GM12873 (cell line): Measurements from ENCODE around the gene GPBAR1.

Experiments
- TF ChIP-seq, protein P1 (sequence below): IDR thresholded peaks from 2 replicates; pipeline ENCODE4 v1.5.1; 2012; ENCODE audit warnings: low read depth, mild to moderate bottlenecking, moderate library complexity, low read length, control low read depth; ENCODE audit not compliant: insufficient read depth; ENCODE audit errors: missing control alignments

The GPBAR1 gene

DNA sequence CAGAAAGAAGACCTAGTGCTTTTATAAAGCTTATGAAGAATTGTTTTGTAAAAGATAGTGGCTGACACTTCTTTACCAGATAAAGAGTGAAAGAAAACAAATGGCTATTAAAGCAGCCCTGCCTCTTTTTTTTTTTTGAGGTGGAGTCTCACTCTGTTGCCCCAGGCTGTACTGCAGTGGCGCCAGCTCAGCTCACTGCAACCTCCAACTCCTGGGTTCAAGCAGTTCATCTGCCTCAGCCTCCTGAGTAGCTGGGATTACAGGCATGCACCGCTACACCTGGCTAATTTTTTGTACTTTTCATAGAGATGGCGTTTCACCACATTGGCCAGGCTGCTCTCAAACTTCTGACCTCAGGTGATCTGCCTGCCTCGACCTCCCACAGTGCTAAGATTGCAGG, 31.0 kb upstream of the GPBAR1 start:
- TF ChIP-seq, protein P1, sequence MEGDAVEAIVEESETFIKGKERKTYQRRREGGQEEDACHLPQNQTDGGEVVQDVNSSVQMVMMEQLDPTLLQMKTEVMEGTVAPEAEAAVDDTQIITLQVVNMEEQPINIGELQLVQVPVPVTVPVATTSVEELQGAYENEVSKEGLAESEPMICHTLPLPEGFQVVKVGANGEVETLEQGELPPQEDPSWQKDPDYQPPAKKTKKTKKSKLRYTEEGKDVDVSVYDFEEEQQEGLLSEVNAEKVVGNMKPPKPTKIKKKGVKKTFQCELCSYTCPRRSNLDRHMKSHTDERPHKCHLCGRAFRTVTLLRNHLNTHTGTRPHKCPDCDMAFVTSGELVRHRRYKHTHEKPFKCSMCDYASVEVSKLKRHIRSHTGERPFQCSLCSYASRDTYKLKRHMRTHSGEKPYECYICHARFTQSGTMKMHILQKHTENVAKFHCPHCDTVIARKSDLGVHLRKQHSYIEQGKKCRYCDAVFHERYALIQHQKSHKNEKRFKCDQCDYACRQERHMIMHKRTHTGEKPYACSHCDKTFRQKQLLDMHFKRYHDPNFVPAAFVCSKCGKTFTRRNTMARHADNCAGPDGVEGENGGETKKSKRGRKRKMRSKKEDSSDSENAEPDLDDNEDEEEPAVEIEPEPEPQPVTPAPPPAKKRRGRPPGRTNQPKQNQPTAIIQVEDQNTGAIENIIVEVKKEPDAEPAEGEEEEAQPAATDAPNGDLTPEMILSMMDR, result no peak

DNA sequence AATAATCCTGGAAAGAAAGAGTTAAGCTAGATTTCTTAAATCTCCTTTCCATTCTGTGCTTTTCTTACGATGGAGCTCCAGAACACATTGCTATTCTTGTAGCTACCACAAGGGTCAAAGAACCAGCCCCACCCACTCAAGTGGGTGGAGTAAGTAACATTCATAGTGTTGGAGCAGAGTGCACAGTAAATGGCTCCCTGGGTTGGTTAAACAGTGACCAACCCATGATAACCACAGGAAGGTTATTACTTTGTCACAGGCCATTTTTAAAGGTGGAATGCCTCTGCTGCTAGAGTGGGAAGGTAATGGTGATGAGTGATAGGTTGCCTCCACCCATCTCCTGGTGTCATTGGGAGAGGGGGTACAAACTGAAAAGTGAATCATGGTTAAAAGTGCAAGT, 29.9 kb upstream of the GPBAR1 start:
- TF ChIP-seq, protein P1, result peak; percentile 46

DNA sequence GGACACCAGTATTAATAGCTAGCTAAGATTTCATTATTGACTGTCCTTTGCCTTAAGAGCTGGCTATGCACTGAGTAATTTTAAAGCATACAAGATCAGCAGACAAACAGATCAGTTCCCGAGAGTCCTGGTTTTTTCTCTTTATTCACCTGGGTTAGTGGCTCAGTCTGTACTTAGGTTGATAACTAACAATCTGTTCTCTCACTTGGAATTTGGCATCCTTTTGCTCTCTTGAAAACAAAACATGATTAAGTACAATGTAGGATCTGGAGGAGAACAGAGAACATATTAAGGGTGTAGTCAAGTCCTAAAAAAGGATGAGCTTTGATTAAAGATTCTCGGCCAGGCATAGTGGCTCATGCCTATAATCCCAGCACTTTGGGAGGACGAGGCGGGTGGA, 27.3 kb upstream of the GPBAR1 start:
- TF ChIP-seq, protein P1, result no peak

DNA sequence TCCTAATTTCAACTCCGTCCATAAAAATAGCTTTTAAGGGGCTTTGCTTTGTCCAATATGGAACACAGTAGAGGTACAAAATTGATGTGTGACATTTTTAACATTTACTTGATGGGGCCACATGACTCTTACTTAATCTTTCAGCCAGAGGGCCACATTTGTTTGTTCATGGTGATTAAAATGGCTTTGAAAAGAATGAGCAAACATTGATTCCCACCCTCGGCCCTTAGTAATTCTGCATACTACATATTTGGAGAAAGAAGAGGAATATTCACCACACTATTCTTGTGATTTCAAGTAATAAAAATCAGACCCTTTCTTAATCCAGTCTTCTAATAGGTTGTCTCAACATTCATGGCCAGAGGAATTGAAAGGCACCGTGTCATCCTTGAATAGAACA, 26.3 kb upstream of the GPBAR1 start:
- TF ChIP-seq, protein P1, result no peak

DNA sequence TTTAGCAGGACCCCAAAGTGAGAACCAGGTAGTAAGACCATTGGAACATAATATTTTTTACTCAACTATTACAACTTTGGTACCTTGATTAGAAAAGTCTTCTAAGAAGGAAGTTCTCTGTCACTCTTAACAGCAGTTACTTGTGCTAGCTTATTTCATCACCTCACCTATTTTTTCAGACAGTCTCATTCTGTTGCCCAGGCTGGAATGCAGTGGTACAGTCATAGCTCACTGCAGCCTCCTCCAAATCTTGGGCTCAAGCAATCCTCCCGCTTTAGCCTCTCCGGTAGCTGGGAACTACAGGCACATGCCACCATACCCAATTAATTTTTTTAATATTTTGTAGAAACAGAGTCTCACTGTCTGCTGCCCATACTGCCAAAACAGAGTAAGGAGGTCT, 25.8 kb upstream of the GPBAR1 start:
- TF ChIP-seq, protein P1, result no peak

DNA sequence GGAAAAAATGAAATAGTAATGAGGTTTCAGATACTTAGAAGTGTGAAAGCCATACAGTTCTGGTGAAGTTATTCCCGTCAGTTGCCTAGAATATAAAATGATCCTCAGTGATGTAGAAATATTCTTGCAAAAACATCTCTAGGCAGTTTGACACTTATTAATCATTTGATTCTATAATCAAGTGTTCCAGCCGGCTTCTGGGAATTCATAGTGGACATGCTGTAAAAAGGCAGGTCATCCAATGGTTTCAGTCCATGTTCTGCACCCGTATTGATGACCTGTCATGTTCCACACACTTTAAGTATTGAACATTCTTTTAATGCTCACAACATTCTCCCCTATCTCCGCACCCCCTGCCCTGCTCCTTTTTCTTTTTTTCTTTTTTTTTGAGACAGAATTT, 24.0 kb upstream of the GPBAR1 start:
- TF ChIP-seq, protein P1, result no peak

DNA sequence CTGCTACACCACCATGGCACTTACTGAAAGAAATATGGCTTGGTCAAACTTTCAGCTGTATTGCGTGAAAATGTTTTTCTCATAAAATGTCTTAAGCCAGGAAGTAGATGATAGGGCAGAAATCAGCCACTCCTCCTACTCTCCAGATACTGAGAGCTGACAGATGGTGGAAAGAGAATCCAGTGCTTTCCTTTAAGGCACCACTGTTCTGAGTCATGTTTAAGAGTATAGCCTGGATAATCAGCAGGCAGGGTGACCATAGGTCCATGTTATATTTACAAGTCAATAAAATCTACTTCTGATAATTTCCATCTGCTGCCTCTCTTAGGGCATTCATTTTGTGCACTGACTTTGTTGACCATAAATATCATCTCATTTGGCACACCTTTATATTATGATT, 21.9 kb upstream of the GPBAR1 start:
- TF ChIP-seq, protein P1, result no peak
